DMS53 treated with DMSO at 0.1 percent for 48 hours (cell line): Measurements from ENCODE around the gene UGT1A5.

ENCODE experiments used
- DNase-seq: peaks from one replicate; lab custom pipeline; 2025; ENCODE audit not compliant: unreplicated experiment; lab: John Stamatoyannopoulos, UW

Gene UGT1A5

GRCh38 chr2:233779722-233780121, 67.0 kb downstream of the UGT1A5 start:
- no peak for DNase-seq

DNA sequence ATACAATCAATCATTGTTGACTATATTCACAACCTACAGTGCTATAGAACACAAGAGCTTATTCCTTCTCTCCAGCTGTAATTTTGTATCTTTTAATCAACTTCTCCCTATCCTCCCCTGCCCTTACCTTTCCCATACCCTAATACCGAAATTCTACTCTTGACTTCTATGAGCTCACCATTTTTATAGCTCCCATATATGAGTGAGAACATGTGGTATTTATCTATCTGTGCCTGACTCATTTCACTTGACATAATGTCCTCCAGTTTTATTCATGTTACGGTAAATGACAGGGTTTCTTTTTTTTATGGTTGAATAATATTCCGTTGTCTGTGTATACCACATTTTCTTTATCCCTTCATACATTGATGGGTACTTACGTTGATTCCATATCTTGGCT, 68.1 kb downstream of the UGT1A5 start:
- DNase-seq = no peak

DNA sequence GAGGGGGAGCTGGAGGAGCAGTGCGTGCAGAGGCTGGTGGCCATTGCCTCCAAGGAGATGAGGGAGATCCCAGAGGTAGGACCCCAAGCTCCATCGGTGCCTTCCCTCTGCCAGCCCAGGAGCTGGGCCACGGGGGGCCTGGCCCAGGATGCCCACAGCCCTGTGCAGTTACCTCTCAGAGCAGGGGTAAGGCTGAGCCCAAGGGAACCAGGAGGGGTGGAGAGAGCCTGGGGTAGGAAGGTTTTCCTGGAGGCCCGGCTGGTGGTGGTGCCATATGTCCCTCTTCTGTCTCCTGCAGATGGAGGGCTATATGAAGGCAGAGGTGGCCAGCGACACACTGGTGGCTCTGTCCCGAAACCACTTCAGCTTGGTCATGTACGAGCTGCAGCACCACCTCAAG, 76.8 kb downstream of the UGT1A5 start:
- DNase-seq = no peak

- no peak for DNase-seq
Measured at GRCh38 chr2:233791151-233791882, 78.6 kb downstream of the UGT1A5 start.

DNA sequence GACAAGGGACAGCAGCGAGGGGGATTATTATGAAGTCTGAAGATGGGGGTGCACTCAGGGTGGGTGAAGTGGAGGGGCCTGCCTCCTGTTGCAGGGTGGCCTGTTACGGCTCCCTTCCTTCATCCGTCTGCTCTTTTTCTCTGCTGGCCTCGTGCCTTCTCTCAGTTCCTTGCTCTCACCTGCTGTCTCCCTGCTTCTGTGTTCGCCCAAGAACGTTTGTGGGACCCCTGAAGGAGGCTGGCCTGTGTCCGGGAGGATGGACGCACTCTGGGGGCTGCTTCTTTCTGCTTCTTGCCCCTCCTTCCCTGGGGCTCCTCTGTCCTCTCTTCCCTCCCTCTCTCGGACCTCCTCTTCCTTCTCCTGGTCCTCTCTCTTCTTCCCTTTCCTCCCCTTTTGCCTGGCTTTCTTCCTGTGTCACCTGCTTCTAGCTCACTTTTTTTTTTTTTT, 79.2 kb downstream of the UGT1A5 start:
- DNase-seq = peak; percentile 3

DNA sequence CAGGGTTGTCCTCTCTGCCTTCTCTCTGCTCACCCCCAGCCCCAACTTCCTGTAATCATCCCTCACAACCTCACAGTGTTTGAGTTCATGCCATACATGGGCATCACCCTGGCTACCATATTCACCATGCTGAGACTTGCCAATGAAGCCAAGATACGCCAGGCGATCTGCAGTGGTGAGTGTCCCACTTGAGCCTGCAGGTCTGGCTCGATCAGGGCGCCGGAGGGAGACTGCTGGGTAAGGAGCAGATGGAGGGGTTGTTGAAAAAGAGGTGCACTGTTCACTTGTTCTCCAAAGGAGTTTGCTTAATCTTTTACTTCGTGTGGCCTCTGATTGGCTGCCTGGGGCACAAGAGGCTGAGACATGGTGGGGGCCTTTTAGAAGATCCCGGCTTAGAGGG, 80.0 kb downstream of the UGT1A5 start:
- no peak for DNase-seq

- no peak for DNase-seq
Measured at GRCh38 chr2:233793465-233794127, 80.9 kb downstream of the UGT1A5 start.

DNA sequence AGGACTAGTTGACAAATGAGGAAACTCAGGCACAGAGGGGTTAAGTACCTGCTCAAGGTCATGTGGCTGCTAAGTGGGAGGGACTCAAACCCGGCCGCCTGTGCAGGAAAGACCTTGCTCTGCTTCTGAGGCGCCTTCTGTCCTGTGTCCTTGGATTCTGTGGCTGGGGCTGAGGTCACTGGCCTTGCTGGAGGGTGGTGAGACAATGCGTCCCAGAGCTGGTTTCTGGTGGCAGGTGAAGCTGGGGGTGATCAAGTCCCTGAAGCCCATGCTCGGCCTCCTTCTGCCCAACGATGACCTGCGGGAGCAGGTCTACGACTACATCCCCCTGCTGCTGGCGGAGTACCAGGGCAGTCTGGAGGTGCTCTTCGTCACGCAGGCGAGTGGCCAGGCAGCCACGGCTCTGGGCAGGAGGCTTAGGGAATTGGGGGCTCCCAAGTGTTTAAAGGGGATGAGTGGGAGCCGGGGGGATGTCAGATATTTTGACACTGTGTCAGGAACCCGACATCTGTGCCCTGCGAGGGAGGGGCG, 81.5 kb downstream of the UGT1A5 start:
- no peak for DNase-seq

DNA sequence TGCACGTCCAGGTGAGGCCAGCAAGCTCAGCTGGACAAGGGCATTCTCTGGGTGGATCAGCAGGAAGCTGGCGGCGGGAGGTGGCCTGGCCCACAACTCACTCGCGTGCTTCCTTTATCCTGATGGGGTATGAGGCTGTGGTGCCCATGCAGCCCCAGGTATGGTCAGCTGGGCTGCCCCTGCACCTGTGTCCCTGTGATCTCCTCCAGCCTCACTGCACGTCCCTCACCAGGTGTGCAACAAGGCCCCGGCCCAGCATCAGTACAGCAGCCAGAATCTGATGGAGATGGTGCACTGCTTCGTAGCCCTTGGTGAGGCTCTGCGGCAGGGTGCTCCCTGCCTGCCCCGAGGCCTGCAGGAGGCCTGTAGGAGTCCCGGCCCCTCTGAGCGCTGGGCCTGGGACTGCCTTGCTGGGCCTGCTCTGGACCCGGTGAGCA, 83.0 kb downstream of the UGT1A5 start:
- DNase-seq = no peak

DNA sequence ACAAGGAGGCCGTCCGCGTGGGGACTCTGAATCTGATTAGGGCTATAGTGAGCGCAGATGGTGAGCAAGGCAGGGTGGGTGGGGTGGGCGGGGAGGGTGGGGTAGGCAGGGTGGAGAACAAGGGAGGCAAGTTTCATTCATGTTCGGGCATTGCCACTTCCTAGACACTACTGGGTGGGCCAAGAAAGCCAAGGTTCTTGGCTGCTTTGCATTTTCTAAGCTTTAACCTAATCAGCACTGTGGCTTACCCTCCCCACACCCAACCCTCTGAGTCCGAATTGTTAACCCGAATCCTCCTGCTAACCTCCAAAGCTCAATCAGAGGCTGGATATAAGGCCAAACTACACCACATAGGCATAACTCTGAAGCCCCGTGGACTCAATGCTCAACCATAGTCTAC, 83.5 kb downstream of the UGT1A5 start:
- DNase-seq = no peak

- DNase-seq = no peak
Measured at GRCh38 chr2:233798335-233799086, 85.8 kb downstream of the UGT1A5 start.

DNA sequence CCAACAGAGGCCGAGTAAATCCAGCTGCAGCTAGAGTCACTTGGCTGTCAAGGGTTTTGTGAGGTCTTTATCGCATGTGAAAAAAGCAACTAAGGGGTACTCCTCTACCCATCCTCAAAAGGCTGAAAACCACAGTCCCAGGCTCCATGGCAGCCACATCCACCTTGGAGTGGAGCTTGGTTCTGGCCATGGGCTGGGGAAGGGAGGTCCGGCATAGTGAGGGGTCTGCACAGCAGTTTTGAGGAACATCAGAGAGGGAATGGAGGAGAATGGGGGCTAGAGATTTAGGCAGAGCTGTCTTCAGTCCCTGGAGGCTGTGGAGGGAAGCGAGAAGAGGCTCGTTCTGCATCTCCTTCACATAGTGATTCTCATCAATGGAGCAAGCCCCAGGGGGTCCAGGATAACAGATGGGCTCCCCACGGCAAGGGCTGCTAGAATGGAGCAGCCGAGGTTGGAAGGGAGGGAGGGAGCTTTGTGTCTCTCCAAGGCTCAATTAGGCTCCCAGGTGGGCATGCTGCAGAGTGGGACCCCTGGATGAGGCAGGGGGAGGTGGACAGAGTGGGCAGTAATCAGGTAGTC, 86.5 kb downstream of the UGT1A5 start:
- no peak for DNase-seq

GRCh38 chr2:233799716-233800115, 87.0 kb downstream of the UGT1A5 start:
- DNase-seq = no peak

DNA sequence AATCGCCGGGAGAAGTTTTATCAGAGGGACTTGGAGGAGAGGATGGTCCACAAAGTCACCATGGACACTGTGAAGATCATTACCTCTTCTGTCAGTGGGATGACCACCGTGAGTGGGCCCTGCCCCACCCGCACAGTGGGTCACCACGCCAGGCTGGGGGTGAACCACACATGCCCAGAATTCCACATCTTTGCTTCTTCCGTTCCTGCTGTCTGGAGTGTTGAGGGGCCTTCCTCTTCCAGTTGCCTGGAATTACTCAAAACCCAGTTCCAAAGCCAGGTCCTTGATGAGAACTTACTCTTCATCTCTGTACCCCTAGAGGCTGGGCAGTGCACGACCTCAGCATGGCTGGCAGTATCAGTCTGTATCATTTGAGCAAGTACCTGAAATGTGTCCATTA, 87.5 kb downstream of the UGT1A5 start:
- DNase-seq = no peak

DNA sequence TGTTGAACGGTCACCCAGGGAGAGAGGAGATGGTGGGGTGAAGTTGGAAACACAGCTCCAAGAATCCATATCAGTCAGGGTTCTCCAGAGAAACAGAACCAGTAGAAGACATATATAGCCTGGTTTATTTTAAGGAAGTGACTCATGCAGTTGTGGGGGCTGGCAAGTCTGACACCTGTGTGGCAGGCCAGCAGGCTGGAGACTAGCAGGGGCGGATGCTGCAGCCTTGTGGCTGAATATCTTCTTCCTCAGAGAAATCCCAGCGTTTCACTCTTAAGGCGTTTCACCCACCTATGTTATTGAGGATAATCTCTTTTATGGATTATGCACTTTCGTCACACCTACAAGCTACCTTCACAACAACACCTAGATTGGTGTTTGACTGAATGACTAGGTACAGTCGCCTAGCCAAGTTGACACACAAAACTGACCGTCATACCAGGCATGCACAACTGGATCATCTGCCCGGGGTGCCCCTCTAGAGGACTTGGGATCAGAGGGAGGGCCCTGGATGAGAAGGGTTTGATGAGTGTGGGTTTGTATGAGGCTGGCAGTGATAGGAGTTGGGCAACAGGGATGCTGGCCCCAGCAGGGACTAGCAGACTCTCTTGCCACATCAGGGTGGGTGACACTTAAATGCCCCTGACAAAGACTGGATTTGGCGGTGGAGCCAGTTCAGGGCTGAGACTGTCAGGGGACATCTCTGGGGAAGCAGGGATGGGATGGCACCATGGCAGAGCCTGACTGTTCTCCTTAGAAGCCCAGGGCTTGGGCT, 88.8 kb downstream of the UGT1A5 start:
- DNase-seq = no peak

GRCh38 chr2:233802132-233802815, 89.6 kb downstream of the UGT1A5 start:
- no peak for DNase-seq

DNA sequence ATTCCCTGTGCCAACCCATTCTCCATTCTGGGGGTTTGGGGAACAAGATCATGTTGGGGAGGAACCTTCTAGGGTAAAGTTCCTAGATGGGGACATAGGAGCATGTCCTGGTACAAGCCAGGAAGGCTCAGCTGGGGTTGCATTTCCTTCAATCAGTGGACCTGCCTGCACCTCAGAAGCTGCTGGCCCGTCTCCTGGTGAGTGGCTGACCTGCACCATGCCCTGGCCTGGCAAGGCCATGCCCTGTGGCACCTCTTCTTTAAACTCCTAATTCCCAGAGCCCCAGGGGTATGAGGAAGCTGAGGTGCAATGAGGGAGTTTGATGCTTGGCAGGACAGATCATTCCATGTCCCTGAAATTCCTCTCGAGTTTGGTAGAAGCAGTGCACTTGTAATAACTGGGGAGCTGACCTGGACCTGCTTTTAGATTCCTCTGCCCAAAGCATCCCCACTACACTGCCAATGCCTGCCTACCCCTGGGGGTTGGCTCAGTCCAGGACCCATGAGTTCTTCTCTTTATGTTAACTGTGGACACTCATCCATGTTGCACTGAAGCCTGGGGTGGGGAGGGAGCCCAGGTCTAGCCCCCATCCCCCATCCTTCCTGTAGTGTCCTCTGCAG, 90.7 kb downstream of the UGT1A5 start:
- DNase-seq = no peak

GRCh38 chr2:233803994-233804393, 91.3 kb downstream of the UGT1A5 start:
- DNase-seq = no peak

- no peak for DNase-seq
Measured at GRCh38 chr2:233807215-233807865, 94.6 kb downstream of the UGT1A5 start.
